Renal cortical epithelial cell (primary cell): ENCODE measurements around the gene GALNT2. TPM values are rescaled to one million over a fixed set of nuclear protein-coding genes. Genes with fewer than 3 reads are reported as not detected.

Experiments
- DNase-seq: peaks from one replicate; pipeline ENCODE4 v3.0.0-alpha.2; 2011; ENCODE audit warnings: low read depth
- total RNA-seq: library from RNA; depleted of rRNA; stranded (reverse); fragments of >200 nt; gene quantifications from 2 replicates; pipeline ENCODE4 v1.2.3, GENCODE V29; 2014

GALNT2 gene
- total RNA-seq, 1 donor from 2014 or later: 119 TPM

DNA sequence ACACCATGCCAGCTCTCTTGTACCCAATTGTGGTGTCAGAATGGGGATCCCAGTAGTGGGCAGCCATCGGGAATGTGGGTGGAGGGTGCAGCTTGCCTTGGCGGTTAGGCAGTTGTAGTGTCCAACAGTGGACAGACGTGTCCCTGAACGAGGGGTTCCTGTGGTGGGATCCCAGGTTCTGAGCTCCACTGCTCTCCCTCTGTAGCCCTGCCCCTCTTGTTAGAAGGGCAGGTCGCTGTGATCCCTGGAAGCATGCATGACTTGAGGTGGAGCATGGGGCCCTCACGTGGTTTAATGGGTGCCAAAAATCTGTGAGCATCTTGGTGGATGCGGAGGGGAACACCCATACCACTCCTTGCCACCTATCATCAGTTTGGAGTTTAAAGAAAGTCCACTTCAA, 4.3 kb downstream of the GALNT2 start:
- no peak for DNase-seq

DNA sequence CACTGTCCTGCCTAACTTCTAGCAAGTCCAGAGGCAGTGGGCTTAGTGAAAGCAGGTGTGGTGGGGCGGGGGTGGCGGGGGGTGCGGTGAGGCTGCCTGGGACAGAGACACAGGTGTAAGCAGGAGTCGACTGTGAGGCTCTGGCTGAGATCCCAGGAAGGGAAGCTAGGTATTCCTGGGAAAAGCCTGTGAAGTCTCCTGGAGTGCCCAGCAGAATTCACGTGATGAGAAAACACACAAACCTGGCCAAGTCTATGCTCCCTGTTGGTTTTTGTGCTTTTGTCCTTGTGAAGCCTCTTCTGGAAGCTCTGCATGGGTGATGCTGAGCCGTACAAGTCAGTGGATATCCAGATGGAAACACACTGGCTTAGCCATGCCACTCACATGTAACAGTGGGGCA, 5.3 kb downstream of the GALNT2 start:
- DNase-seq: no peak

DNA sequence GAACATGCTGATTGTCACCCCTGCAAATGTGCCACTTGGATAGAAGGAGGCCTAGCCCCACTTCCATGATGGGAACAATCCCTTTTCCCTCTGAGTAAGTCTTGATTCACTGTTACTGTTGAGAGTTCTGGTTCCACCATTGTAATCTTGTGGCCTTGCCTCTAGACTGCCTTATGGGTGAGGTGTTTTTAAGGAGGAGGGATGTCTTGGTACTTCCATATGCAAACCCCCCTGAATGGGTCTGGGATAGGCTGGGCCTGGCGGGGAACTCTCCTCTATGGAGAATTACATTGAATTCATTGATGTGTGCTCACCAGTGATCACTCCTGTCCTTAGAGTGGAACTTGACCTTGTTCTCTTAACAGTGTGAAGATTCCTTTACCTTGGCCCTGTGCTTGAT, 5.8 kb downstream of the GALNT2 start:
- no peak for DNase-seq

DNA sequence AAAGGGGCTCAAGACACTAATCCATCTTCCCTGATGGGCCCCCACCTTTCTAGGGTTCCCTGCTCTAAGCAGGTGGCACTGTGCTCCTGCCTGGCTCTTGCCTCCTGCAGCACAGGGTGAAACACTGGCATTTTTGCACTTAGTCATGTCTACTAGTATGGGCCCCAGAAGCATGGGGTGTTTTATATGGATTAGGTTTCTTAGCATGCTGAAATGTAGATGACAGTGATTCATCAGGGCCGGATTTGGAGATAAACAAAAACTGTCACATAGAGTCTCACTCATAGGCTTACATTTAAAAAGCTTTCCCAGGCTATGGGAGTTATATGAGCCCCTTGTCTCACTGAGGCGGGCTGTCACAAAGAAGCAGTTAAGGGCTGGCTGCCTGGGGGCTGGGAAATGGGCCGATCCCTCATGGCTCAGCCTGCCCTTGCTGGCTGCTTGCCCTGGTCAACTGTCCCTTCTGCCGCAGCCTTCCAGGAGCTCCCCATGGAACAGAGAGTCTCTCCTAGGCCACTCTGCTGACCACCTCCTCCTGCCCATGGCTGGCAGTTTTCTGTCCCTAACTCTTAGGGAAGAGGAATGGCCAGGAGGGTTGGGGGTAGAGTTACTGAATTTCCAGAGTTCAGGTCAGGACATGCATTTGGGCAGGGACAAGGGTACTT, 6.5 kb downstream of the GALNT2 start:
- peak; percentile 64 for DNase-seq

DNA sequence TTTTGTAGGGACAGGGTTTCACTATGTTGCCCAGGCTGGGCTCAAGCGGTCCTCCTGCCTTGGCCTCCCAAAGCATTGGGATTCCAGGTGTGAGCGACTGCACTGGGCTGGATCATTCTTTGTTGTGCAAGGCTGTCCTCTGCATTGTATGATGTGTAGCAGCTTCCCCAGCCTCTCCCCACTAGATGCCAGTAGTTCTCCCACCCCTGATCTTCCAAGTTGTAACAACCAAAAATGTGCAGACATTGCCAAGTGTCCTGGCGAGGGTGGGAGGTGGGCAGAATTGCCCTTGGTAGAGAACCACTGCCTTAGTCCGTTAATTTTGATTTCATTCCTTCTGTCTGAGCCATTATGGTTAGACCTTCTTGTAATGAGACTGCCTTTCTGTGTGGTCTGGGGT, 7.2 kb downstream of the GALNT2 start:
- DNase-seq: no peak

DNA sequence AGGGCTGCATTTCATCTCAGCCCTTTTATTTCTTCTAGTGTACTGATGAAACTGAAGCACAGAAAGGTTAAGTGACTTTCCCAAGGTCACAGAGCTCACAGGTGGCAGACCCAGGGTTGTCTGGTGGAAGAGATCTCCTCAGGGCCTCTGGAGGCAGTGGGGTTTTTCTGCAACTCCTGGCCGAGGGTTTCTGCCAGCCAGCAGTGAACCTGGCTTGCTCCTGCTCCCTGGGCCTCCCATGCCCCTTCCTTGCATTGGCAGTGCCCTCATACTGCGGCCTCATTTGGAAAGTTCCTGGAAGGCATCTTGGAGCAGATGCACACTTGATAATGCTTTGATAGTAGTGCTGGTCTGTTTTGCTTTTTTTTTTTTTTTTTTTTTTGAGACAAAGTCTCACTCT, 7.7 kb downstream of the GALNT2 start:
- no peak for DNase-seq

DNA sequence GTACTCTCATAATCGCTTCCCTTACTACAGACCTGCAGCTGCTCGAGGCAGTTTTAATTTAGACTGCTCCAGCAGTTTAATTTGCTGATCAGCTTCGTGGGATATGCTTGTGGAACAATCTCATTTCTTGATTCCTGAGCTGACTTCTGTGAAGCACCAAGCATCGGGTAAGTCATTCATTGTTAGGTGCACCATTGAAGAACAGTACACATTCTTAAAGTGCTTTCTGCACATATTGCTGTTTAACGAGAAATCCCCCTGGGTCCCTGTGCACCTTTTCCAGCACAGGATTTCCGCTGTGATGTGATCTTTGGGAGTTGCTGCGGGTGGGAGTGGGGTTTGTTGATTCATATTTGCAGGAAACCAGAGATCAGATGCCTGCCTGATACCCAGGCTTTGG, 9.1 kb downstream of the GALNT2 start:
- DNase-seq: no peak

DNA sequence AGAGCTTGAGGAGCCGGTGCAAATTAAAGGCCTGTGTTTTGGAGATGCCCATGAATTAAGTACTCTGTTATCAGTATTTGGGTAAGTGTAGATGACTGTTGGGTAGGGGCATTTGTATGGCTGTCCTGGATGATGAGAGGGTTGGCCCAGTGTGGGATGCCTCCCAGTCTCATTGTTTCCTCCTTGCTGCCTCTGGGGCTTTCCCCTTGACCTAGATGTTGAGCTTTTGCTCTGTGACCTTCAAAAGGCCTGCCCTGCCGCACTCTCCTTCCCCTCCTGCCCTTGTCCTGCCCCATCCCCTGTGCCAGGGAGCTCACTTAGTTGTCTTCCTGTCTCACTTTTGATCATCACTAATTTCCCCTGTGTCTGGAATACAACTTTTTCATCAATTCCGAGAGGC, 10.0 kb downstream of the GALNT2 start:
- no peak for DNase-seq

DNA sequence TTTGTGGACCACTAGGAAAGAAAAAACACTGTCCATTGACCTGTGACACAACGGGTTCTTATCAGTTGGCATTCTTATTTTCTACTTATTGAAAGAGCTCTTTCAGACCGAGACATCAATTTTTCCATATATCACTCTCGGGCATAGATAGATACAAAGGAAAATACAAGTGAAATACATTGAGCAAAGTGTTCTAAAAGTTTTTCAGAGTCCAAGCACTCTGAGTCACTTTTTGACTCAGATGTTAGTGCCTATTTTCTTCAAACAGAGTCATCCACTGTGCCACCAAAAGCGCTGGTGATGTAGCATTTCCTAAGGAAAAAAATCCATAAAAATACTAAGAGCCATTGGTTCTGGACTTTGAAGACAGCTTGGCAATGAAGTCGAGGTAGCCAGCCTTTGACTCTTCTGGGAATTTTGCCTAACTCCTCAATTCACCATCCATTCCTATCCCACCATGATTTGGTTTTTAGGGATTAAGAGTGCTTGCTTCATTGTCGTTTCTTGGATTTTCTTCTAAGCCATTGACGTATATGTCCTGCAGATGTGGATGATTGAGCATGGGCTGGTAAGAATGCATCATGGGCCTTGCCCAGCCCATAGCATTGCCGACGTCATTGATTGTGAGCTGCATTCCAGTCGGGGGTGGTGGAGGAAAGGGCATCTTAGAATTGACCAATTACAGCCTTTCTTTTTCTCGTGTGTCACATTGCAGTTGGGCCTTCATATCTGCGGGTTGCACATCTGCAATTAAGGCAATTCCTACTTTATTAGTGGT, 10.6 kb downstream of the GALNT2 start:
- DNase-seq: no peak

DNA sequence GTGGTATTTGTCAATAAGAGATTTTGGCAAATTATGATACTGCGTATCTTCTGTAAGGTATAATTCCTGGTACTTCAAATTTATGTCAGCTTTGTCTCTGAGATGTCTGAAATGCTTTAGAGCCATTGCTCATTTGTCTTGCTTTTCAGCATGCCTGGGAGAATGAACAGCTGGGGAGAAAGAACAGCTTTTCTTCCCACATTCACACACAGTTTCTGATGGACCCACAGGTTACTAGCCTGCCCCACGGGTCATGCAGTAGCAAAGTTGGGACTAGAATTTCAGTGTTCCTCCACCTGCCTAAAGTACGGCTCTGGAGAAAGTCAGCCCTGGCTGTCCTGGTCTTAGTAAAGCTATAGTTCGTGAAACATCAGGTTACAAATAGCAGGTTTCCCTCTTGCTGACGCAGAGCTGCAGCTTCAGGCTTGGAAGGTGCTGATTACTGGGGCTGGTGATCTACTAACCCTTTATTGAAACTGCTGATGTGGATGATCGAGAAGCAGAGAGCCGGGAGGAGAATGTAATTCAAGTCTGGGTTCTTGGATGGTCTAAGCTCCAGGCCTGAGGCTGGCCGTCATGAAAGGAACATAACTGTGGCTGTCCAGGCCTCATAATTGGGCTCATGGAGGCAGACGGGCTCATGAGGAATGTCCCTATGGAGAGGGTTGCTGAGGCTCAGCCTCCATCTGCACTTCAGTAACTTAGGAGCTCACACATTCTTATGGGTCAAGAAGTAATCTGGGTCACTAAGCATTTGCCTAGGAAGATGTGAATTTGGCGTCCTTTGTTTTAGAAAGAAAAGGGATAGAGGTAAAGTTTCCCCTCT, 12.4 kb downstream of the GALNT2 start:
- DNase-seq: no peak

DNA sequence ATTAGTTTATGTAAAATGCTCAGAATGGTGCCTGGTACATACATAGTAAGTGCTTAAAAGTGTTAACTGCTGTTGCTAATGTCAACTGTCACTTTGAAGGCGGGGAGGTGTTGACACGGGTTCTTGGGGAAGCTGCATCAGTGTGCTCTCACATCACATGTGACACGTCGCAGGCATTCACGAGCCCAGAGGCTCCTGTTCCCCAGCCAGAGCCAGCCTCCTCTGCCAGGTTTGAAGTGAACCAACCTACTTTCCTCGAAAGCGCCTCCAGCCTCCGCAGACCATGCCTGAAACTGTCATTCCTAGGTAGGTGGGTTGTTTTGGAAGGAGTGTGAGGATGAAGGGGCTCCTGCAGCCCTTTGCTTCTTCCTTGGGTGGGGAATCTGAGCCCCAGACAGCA, 13.8 kb downstream of the GALNT2 start:
- DNase-seq: no peak

DNA sequence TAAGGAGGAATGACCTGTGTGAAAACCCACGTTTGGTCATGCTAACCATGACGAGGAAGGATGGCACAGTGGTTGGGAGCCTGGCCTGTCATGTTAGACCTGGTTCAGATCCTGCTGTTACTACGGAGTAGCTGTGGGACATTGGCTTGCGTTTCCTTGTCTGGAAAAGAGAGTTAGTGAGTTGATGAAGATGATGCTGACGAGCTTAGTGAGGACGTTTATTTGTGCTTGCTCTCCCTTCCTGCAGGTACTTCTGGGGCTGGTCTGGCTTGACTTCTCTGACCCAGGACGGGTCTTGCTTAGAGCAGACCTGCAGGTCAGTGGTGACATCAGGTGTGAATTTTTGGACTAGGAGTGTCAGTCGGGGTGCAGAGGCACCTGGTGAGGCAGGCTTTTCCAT, 14.7 kb downstream of the GALNT2 start:
- DNase-seq: no peak

DNA sequence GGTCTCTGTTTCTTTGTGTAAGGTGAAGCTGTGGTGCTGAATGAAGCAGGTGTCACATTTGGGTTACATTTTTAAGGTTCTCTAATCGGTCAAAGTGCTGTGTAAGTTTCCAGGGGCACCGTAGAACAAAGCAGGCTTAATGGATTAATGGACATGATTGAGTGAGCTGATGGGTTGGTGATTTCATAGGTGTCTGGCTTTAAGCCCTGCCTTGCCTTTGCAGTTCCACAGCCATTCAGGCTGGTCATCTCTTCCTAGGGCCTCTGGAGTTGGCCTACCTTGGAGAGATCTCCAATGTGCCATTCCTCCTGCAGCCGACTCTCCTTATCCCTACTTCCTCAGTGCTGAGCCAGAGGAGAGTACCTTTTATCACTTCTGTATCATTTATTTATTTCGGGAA, 15.2 kb downstream of the GALNT2 start:
- no peak for DNase-seq

DNA sequence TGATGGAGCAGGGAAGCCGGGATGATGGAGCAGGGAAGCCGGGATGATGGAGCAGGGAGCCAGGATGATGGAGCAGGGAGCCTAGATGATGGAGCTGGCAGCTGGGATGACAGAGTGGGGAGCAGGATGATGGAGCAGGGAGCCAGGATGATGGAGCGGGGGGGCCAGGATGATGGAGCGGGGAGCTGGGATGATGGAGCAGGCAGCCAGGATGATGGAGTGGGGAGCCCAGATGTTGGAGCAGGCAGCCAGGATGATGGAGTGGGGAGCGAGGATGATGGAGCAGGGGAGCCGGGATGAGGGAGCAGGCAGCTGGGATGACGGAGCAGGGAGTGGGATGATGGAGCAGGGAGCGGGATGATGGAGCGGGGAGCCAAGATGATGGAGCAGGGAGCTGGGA, 16.0 kb downstream of the GALNT2 start:
- DNase-seq: no peak

DNA sequence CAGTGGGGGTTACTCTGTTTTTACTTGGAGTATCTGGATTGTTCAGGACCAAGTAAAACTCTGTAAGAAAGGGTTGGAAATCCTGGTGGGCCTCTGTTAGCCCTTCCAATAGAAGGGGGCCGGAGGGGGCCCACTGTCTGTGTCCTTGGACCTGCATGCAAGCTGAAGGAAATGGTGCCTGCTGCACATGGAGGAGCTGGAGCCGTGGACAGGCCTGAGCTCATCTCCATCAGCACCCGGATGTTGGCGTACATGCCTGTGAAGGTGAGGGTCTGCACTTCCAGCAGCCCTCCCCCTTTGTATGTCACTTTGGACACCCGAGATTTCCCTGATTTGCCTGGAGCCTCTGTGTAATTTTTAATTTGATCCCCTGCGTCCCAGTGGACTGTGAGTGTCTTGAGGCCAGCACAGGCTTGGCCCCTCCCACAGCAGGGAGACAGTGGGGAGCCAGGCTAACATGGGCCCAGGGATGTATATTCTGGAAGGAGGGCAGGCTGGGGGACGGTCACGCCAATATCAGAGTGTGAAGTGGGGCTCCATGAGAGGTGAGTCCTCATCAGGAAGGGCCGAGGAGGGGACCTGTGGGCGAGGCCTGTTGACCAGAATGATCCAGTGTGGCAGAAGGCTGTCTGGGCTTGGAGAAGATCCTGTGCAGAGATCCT, 16.8 kb downstream of the GALNT2 start:
- no peak for DNase-seq

DNA sequence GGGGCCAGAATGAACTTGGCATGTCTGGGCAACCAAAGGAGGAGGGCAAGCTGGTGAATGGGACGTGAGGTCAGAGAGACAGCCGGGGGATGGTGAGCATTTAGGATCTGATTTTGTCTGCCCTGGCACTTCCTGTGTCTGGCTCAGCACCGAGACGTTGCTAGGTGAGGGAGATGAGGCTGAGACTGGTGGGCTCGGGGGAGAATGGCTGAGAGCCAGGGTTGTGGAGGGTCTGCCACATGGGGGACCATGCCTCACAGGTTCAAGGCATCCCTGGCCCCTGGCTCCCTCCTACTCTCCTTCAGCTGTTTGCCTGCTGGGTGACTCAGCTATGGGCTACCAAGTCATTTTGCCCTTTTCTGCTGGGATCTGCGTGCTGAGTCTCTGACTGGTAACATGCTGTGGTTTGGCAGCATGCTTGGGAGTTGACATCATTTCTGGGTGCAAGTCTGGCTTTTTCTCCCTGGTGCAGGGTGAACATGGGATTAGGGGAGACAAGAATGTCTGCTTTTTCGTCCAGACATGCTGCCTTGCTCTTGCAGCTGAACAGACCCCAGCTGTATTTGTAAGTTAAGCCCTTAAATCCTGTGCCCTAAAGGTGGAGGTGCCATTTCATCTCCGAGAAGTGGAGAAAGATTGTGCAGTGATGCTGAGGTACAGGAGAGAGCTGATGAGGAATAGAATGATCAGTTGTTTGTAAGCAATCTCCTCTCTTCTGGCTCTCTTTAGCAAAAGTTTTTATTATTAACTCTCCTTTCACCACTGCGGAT, 17.6 kb downstream of the GALNT2 start:
- DNase-seq: peak; percentile 98

DNA sequence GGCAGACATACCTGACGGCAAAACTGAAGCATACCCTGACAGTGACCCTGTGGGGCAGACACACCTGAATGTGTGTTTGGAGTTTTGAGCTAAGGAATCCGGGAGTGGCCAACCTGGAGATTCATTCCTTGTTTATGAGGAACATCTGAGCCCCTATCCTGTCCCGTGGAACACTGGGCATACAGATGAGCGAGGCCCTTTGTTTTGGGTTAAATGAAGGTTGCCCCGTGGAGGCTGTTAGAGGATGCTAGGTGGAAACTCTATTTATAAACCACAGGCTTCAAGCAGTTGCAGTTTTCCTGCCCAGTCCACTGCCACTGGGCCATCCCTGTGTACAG, 18.1 kb downstream of the GALNT2 start:
- DNase-seq: no peak

DNA sequence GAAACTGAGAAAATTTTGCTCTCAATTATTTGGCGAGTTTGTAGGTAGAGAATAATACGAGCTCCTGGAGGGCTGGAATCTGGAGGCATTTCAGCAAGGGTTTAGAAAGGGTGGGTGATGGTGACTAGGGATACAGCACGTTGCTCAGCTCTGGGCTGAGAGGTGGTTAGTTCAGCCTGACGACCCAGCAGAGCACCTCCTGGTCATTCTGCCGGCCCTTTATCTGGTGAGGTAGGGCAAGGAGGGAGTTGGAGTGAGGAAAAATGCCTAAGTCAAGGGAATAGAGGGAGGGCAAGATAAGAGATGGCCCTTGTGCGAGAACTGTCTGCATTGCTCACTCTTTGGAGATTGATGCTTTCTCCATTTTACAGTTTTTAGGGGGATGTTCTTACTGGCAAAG, 19.1 kb downstream of the GALNT2 start:
- no peak for DNase-seq

DNA sequence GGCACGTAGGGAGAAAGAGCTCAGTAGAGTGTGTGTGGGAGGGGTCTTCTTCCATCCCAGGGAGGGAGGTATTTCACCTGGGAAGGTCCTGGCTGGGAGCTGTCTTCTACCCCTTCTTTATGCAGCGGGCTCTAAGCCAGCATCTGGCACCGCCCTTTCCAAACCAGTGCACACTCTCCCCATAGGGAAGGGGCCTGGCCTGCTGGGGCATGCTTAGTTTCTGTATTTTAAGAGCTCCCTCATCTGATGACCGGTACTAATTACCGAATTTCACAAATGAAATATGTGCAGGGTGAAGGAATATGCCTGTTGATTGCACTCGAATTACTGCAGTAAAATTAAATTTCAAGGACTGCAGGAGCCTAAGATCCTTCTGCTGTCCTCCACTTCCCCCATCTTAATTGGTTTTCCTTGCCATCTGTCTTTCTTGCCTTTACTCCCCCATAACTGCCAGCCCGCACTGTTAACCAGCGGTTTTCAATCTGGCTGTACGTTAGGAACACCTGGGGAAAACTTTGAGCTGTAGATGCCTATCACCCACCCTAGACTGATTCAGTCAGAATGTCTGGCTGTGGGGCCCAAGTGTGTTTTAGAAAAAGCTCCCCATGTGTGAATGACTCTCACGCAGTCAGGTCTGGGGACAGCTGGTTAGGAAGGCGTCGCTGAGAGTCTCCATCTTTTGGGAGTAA, 20.1 kb downstream of the GALNT2 start:
- DNase-seq: no peak

DNA sequence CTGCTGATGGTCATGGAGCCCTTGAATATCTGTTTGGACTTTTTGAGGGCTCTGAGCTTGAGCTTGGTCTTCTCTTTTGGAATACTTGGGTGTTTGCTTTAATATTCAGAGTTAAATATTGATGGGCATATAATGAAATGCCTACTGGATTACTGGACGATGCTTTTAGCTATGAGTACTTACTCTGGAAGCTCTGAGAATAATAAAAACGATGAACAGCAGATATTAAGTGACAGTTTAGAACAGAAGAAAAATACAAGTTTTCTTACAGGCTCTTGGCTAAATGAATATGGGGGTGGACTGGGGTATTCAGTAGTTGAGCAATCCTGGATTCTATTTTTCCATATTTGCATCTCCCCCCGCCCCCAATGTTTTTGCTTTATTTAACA, 20.7 kb downstream of the GALNT2 start:
- DNase-seq: no peak

DNA sequence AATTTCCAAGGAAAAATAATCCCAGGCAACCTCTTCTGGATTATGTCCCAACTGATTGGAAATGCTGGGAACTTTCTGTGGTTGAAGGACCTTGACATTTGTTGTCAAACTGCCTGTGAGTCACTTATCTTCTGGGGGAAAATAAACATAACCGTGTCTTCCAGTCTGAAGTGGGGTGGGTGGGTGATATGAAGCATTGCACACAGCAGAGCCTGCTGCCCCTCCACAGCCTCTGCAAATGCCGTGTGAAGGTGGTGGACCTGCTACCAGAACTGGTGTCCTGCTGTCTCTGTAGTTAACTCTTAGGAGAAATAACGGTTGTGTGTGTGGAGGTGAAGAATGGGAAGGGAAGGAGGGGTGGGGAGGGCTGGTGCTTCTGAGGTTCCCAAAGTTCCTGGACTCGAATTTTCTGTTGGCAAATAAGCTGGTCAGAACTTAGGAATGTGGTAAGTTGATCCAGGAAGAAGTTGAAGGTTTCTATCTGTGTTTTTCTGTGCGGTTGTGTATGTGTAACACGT, 23.2 kb downstream of the GALNT2 start:
- DNase-seq: peak; percentile 68
